GM23338 (cell line): ENCODE measurements around the gene OBSCN. TPM values are rescaled to one million over a fixed set of nuclear protein-coding genes. Genes with fewer than 3 reads are reported as not detected.

ENCODE experiments used
- ATAC-seq: fragments of 200-7000 bp; cut with Tn5 transposase; 3 replicates; pipeline ENCODE4 v1.9.1; 2020
- DNase-seq: peaks from one replicate; pipeline ENCODE4 v3.0.0-alpha.2; 2015; ENCODE audit warnings: low spot score
- H2AFZ ChIP-seq: fragments of 200-600 bp; sonication (generic); 2 replicates; pipeline ENCODE4 v1.8.0; 2016; ENCODE audit warnings: antibody characterized with exemption, mild to moderate bottlenecking, moderate library complexity
- H3F3A ChIP-seq: fragments of 200-600 bp; sonication (generic); replicated peaks from 2 replicates; pipeline ENCODE4 v1.8.0; 2017; ENCODE audit warnings: antibody characterized with exemption, mixed run types, low read depth
- H3K27ac ChIP-seq: fragments of 200-600 bp; sonication (generic); 2 replicates; pipeline ENCODE4 v1.6.1; 2016; ENCODE audit warnings: low read depth
- H3K27me3 ChIP-seq: fragments of 200-600 bp; sonication (generic); 2 replicates; pipeline ENCODE4 v1.8.0; 2016; ENCODE audit warnings: mild to moderate bottlenecking, mixed run types, moderate library complexity; ENCODE audit not compliant: insufficient read depth
- H3K36me3 ChIP-seq: fragments of 200-600 bp; sonication (generic); 2 replicates; pipeline ENCODE4 v1.8.0; 2016; ENCODE audit warnings: mild to moderate bottlenecking; ENCODE audit not compliant: insufficient read depth
- H3K4me1 ChIP-seq: fragments of 200-600 bp; sonication (generic); 2 replicates; pipeline ENCODE4 v1.8.0; 2016; ENCODE audit warnings: mild to moderate bottlenecking, moderate library complexity; ENCODE audit not compliant: insufficient read depth
- H3K4me2 ChIP-seq: fragments of 200-600 bp; sonication (generic); 2 replicates; pipeline ENCODE4 v1.7.1; 2017; ENCODE audit warnings: mixed run types
- H3K4me3 ChIP-seq: fragments of 200-600 bp; sonication (generic); 2 replicates; pipeline ENCODE4 v1.6.1; 2016; ENCODE audit warnings: mixed run types
- H3K79me2 ChIP-seq: fragments of 200-600 bp; sonication (generic); replicated peaks from 2 replicates; pipeline ENCODE4 v1.8.0; 2017; ENCODE audit warnings: mild to moderate bottlenecking; ENCODE audit not compliant: insufficient read depth
- H3K9me2 ChIP-seq: fragments of 200-600 bp; sonication (generic); 2 replicates; pipeline ENCODE4 v1.8.0; 2017; ENCODE audit not compliant: insufficient read depth
- H4K20me1 ChIP-seq: fragments of 200-600 bp; sonication (generic); replicated peaks from 2 replicates; pipeline ENCODE4 v1.8.0; 2017; ENCODE audit warnings: mild to moderate bottlenecking; ENCODE audit not compliant: insufficient read depth
- H3K27ac Mint-ChIP-seq: 2 replicates; pipeline ENCODE4 v1.8.0; 2020; ENCODE audit warnings: inconsistent platforms, mild to moderate bottlenecking, moderate library complexity, mixed read lengths
- H3K27me3 Mint-ChIP-seq: 3 replicates; pipeline ENCODE4 v1.8.0; 2022; ENCODE audit warnings: low read depth, mild to moderate bottlenecking, moderate library complexity, mixed read lengths, inconsistent platforms; ENCODE audit not compliant: insufficient read depth, poor library complexity
- H3K36me3 Mint-ChIP-seq: 3 replicates; pipeline ENCODE4 v1.8.0; 2021; ENCODE audit warnings: low read depth, mild to moderate bottlenecking, inconsistent platforms, moderate library complexity, mixed read lengths
- H3K4me1 Mint-ChIP-seq: 3 replicates; pipeline ENCODE4 v1.8.0; 2020; ENCODE audit warnings: mild to moderate bottlenecking, inconsistent platforms, mixed read lengths
- H3K4me3 Mint-ChIP-seq: 3 replicates; pipeline ENCODE4 v1.8.0; 2021; ENCODE audit warnings: moderate library complexity, mild to moderate bottlenecking, inconsistent platforms, mixed read lengths
- H3K9me3 Mint-ChIP-seq: 3 replicates; pipeline ENCODE4 v1.8.0; 2020; ENCODE audit warnings: moderate library complexity, mild to moderate bottlenecking, inconsistent platforms, mixed read lengths
- CTCF ChIP-seq, 2 experiments: fragments of 200-600 bp in 1 of 2; sonication (generic) in 1 of 2; conservative IDR thresholded peaks; 2 replicates each; pipeline versions ENCODE4 v1.5.1 to v1.6.1; 2016 to 2017; ENCODE audit warnings: antibody characterized with exemption in 2 of 2, low read depth in 2 of 2, mild to moderate bottlenecking in 2 of 2, moderate library complexity in 1 of 2
- ETS1 ChIP-seq: IDR thresholded peaks from 2 replicates; pipeline ENCODE4 v1.6.1; 2016; ENCODE audit warnings: antibody characterized with exemption
- JUNB ChIP-seq: IDR thresholded peaks from one replicate; pipeline ENCODE4 v1.6.1; 2016; ENCODE audit warnings: antibody characterized with exemption; ENCODE audit not compliant: unreplicated experiment
- NANOG ChIP-seq: IDR thresholded peaks from 2 replicates; pipeline ENCODE4 v1.6.1; 2016; ENCODE audit warnings: antibody characterized with exemption, borderline replicate concordance
- POLR2AphosphoS5 ChIP-seq: IDR thresholded peaks from 2 replicates; pipeline ENCODE4 v1.6.1; 2016; ENCODE audit warnings: antibody characterized with exemption, low read depth
- STAT1 ChIP-seq: IDR thresholded peaks from one replicate; pipeline ENCODE4 v1.6.1; 2016; ENCODE audit warnings: antibody characterized with exemption; ENCODE audit not compliant: unreplicated experiment
- ZNF114 ChIP-seq: fragments of 250-450 bp; sonication (Bioruptor Pico); IDR thresholded peaks from 2 replicates; pipeline ENCODE4 v1.5.0; 2020; ENCODE audit warnings: mild to moderate bottlenecking, moderate library complexity
- ZNF331 ChIP-seq: fragments of 250-450 bp; sonication (Bioruptor Pico); IDR thresholded peaks from 2 replicates; pipeline ENCODE4 v1.5.0; 2020; ENCODE audit warnings: low read depth, mild to moderate bottlenecking, moderate library complexity
- polyA plus RNA-seq: library from polyadenylated mRNA; unstranded; fragments of >200 nt; fragmentation: Nextera tagmentation; extraction: Ambion mirVana; gene quantifications from 2 replicates; pipeline ENCODE4 v1.2.1, GENCODE V29; 2016
- total RNA-seq: library from RNA; depleted of rRNA; stranded (reverse); fragments of >200 nt; shearing (Covaris generic); gene quantifications from 2 replicates; pipeline ENCODE4 v1.2.3, GENCODE V29; 2014
- TF ChIP-seq, protein P1 (sequence below): IDR thresholded peaks from one replicate; pipeline ENCODE4 v1.6.1; 2018; ENCODE audit warnings: antibody characterized with exemption; ENCODE audit not compliant: unreplicated experiment

The OBSCN gene
- total and polyA plus RNA-seq, 2 experiments from 2014 or later: 8.4 to 38.5 TPM

- Mint-ChIP-seq H3K4me3 (no peak overlapping the region), H3K27ac (no peak overlapping the region), H3K4me1 (no peaks in the 10 kb centered on the region; the same call in 2 of the 3 replicates), H3K27me3 (peaks cover 5% of the 10 kb centered on the region), H3K9me3 (peaks cover 41% of the 10 kb centered on the region), H3K36me3 (peaks cover 50% of the 10 kb centered on the region)
- Histone ChIP-seq H3K4me1 (no peaks in the 10 kb centered on the region), H3K36me3 (peaks cover 11% of the 10 kb centered on the region; the same call in 1 of the 2 replicates), H3K9me2 (0 out of 2 replicates have a peak, but pooled peaks cover 6% of the 10 kb centered on the region), H3K79me2 (no peaks in the 10 kb centered on the region), H3K4me3 (no peak overlapping the region), H4K20me1 (no peaks in the 10 kb centered on the region), H3K27ac (no peak overlapping the region), H2AFZ (no peak overlapping the region), H3K4me2 (no peak overlapping the region), H3K27me3 (no peaks in the 10 kb centered on the region), H3F3A (no peaks in the 10 kb centered on the region)
- DNase-seq (no peak), ATAC-seq (no peak)
- no peak for TF ChIP-seq ZNF331
- no peak for TF ChIP-seq JUNB
- no peak for TF ChIP-seq ZNF114 (CRISPR knock-in tag)
- no peak for TF ChIP-seq STAT1
- no peak for TF ChIP-seq POLR2AphosphoS5
Measured at GRCh38 chr1:228305721-228306152, 97.9 kb downstream of the OBSCN start.

DNA sequence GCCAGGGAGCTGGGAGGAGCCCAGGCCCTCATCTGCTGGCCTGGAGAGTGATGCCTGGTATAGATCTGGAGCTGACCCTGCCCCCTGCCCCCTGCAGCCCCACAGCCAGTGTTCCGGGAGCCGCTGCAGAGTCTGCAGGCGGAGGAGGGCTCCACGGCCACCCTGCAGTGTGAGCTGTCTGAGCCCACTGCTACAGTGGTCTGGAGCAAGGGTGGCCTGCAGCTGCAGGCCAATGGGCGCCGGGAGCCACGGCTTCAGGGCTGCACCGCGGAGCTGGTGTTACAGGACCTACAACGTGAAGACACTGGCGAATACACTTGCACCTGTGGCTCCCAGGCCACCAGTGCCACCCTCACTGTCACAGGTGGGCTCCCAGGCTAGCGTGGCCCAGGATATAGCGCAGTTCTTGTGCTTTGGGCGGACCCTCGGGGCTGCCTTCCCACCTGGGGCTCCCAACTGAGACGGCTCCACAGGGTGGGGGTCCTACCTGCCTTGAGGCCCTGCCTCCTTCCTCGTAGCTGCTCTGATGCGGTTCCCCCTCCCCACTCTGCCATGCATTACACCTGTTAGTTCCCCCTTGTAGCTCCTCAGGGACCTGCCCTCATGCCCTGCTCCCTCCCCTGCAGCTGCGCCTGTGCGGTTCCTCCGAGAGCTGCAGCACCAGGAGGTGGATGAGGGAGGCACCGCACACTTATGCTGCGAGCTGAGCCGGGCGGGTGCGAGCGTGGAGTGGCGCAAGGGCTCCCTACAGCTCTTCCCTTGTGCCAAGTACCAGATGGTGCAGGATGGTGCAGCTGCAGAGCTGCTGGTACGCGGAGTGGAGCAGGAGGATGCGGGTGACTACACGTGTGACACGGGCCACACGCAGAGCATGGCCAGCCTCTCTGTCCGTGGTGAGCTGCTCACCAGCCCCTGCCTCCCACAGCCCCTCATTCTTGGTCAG lies 98.7 kb downstream of the OBSCN start:
- H2AFZ ChIP-seq: no peak overlapping the region
- no peak overlapping the region for H3K4me2 ChIP-seq
- H4K20me1 ChIP-seq: no peaks in the 10 kb centered on the region
- peaks cover 11% of the 10 kb centered on the region; the same call in 1 of the 2 replicates for H3K36me3 ChIP-seq
- no peaks in the 10 kb centered on the region for H3K27me3 ChIP-seq
- H3F3A ChIP-seq: no peaks in the 10 kb centered on the region
- H3K4me1 ChIP-seq: no peaks in the 10 kb centered on the region
- H3K4me1 Mint-ChIP-seq: no peaks in the 10 kb centered on the region; the same call in 2 of the 3 replicates
- DNase-seq (no peak), ATAC-seq (no peak)
- peaks cover 42% of the 10 kb centered on the region for H3K36me3 Mint-ChIP-seq
- H3K4me3 Mint-ChIP-seq: no peak overlapping the region
- peaks cover 32% of the 10 kb centered on the region for H3K9me3 Mint-ChIP-seq
- no peak overlapping the region for H3K27ac ChIP-seq
- H3K27ac Mint-ChIP-seq: no peak overlapping the region
- no peak overlapping the region for H3K4me3 ChIP-seq
- TF ChIP-seq ZNF114 (CRISPR knock-in tag) (no peak), ETS1 (no peak), JUNB (no peak), NANOG (no peak), CTCF (conservative IDR thresholded peaks at IDR 0.05; ENCODE audit: low read depth in 2 of 2) (no peak), ZNF331 (no peak)
- TF ChIP-seq, protein P1, sequence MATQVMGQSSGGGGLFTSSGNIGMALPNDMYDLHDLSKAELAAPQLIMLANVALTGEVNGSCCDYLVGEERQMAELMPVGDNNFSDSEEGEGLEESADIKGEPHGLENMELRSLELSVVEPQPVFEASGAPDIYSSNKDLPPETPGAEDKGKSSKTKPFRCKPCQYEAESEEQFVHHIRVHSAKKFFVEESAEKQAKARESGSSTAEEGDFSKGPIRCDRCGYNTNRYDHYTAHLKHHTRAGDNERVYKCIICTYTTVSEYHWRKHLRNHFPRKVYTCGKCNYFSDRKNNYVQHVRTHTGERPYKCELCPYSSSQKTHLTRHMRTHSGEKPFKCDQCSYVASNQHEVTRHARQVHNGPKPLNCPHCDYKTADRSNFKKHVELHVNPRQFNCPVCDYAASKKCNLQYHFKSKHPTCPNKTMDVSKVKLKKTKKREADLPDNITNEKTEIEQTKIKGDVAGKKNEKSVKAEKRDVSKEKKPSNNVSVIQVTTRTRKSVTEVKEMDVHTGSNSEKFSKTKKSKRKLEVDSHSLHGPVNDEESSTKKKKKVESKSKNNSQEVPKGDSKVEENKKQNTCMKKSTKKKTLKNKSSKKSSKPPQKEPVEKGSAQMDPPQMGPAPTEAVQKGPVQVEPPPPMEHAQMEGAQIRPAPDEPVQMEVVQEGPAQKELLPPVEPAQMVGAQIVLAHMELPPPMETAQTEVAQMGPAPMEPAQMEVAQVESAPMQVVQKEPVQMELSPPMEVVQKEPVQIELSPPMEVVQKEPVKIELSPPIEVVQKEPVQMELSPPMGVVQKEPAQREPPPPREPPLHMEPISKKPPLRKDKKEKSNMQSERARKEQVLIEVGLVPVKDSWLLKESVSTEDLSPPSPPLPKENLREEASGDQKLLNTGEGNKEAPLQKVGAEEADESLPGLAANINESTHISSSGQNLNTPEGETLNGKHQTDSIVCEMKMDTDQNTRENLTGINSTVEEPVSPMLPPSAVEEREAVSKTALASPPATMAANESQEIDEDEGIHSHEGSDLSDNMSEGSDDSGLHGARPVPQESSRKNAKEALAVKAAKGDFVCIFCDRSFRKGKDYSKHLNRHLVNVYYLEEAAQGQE: no peak
- H3K27me3 Mint-ChIP-seq: peaks cover 5% of the 10 kb centered on the region
- H3K79me2 ChIP-seq: no peaks in the 10 kb centered on the region
- H3K9me2 ChIP-seq: 0 out of 2 replicates have a peak, but pooled peaks cover 6% of the 10 kb centered on the region
